GM23338 (cell line): ENCODE data around the gene ACO1. TPM values are rescaled to one million over a fixed set of nuclear protein-coding genes. Genes with fewer than 3 reads are reported as not detected.

ENCODE experiments used
- polyA plus RNA-seq: library from polyadenylated mRNA; unstranded; fragments of >200 nt; fragmentation: Nextera tagmentation; extraction: Ambion mirVana; gene quantifications from 2 replicates; pipeline ENCODE4 v1.2.1, GENCODE V29; 2016
- total RNA-seq: library from RNA; depleted of rRNA; stranded (reverse); fragments of >200 nt; shearing (Covaris generic); gene quantifications from 2 replicates; pipeline ENCODE4 v1.2.3, GENCODE V29; 2014; rRNA removed

ACO1 gene
- total and polyA plus RNA-seq, 2 experiments from 2014 or later, result 16.6 to 41.0 TPM

Other genes starting within 250 kb of the ACO1 start
- 12.9 and 14.2 TPM in 2 replicates for gene RIGI, start 141.6 kb downstream of the ACO1 start, total RNA-seq
- 10.9 and 14.7 TPM in 2 replicates for gene RIGI, start 141.6 kb downstream of the ACO1 start, polyA plus RNA-seq
- gene SMIM27, start 167.7 kb downstream of the ACO1 start, total RNA-seq, result 0.39 and 3.4 TPM in 2 replicates
- gene SMIM27, start 167.7 kb downstream of the ACO1 start, polyA plus RNA-seq, result 106 and 116 TPM in 2 replicates
- gene TOPORS, start 167.9 kb downstream of the ACO1 start, total RNA-seq, result 35.9 and 43.3 TPM in 2 replicates
- 26.5 and 31.8 TPM in 2 replicates for gene TOPORS, start 167.9 kb downstream of the ACO1 start, polyA plus RNA-seq
- 53.8 and 56.5 TPM in 2 replicates for gene NDUFB6, start 188.5 kb downstream of the ACO1 start, total RNA-seq
- gene NDUFB6, start 188.5 kb downstream of the ACO1 start, polyA plus RNA-seq, result 226 and 231 TPM in 2 replicates